ENCODE results near the gene WDFY4.

Gene WDFY4

GRCh38 chr10:48722153-48723145 is 37.8 kb downstream of the WDFY4 start:
- no peak for DNase-seq

GRCh38 chr10:48724127-48724526 is 39.5 kb downstream of the WDFY4 start:
- DNase-seq: no peak

GRCh38 chr10:48725708-48726107 is 41.0 kb downstream of the WDFY4 start:
- no peak for DNase-seq

- DNase-seq: no peak
Measured at GRCh38 chr10:48727866-48728265, 43.2 kb downstream of the WDFY4 start.

GRCh38 chr10:48729222-48729621 is 44.5 kb downstream of the WDFY4 start:
- DNase-seq: no peak

GRCh38 chr10:48729941-48730457 is 45.3 kb downstream of the WDFY4 start:
- DNase-seq: no peak

- no peak for DNase-seq
Measured at GRCh38 chr10:48731141-48731540, 46.5 kb downstream of the WDFY4 start.

- no peak for DNase-seq
Measured at GRCh38 chr10:48731654-48732053, 47.0 kb downstream of the WDFY4 start.

- no peak for DNase-seq
Measured at GRCh38 chr10:48733329-48733728, 48.7 kb downstream of the WDFY4 start.

GRCh38 chr10:48735836-48736390 is 51.2 kb downstream of the WDFY4 start:
- DNase-seq: no peak

- no peak for DNase-seq
Measured at GRCh38 chr10:48736596-48736995, 51.9 kb downstream of the WDFY4 start.

- DNase-seq: no peak
Measured at GRCh38 chr10:48737886-48738285, 53.2 kb downstream of the WDFY4 start.

- no peak for DNase-seq
Measured at GRCh38 chr10:48739170-48739569, 54.5 kb downstream of the WDFY4 start.

- no peak for DNase-seq
Measured at GRCh38 chr10:48740015-48740707, 55.5 kb downstream of the WDFY4 start.

GRCh38 chr10:48740988-48741387 is 56.3 kb downstream of the WDFY4 start:
- DNase-seq: no peak

- DNase-seq: no peak
Measured at GRCh38 chr10:48742891-48743860, 58.5 kb downstream of the WDFY4 start.

- DNase-seq: no peak
Measured at GRCh38 chr10:48744587-48744986, 59.9 kb downstream of the WDFY4 start.

- DNase-seq: no peak
Measured at GRCh38 chr10:48745662-48746245, 61.1 kb downstream of the WDFY4 start.

- DNase-seq: no peak
Measured at GRCh38 chr10:48748573-48748972, 63.9 kb downstream of the WDFY4 start.

- DNase-seq: no peak
Measured at GRCh38 chr10:48749254-48749787, 64.6 kb downstream of the WDFY4 start.

- no peak for DNase-seq
Measured at GRCh38 chr10:48750019-48750418, 65.3 kb downstream of the WDFY4 start.

All from effector CD4-positive, alpha-beta T cell (primary cell).